Ishikawa (cell line): ENCODE data around the gene AGFG1.

Experiments
- EP300 ChIP-seq: IDR thresholded peaks from 2 replicates; pipeline ENCODE4 v1.6.1; 2012; ENCODE audit warnings: borderline replicate concordance
- REST ChIP-seq: IDR thresholded peaks from 2 replicates; pipeline ENCODE4 v1.6.1; 2012; ENCODE audit warnings: low read depth, mild to moderate bottlenecking
- TEAD4 ChIP-seq: IDR thresholded peaks from 2 replicates; pipeline ENCODE4 v1.6.1; 2012

GRCh38 chr2:227456772-227457171 lies 15.2 kb upstream of the AGFG1 start:
- TF ChIP-seq EP300: no peak
- no peak for TF ChIP-seq TEAD4
- no peak for TF ChIP-seq REST
